ENCODE data around the gene ERMP1.

DNA sequence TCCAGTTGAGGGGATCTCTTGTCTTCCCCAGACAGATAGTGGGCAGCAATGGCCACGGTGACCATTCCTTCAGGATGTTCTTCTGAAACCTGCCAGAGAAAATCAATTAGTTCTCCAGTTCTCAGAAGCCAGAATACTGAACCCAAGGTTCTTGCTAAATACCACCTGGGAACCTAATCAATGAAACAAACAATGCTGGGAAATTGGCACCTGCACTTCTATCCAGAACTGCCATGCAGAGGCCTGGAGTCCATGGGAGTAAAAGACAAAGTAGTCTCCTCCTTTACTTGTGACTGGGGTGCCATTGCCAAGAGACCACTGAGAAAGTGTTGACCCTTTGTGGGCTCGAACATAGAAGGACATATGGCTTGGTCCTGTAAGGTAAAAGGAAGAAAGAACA lies 45.7 kb downstream of the ERMP1 start:
- TF ChIP-seq, protein P1, sequence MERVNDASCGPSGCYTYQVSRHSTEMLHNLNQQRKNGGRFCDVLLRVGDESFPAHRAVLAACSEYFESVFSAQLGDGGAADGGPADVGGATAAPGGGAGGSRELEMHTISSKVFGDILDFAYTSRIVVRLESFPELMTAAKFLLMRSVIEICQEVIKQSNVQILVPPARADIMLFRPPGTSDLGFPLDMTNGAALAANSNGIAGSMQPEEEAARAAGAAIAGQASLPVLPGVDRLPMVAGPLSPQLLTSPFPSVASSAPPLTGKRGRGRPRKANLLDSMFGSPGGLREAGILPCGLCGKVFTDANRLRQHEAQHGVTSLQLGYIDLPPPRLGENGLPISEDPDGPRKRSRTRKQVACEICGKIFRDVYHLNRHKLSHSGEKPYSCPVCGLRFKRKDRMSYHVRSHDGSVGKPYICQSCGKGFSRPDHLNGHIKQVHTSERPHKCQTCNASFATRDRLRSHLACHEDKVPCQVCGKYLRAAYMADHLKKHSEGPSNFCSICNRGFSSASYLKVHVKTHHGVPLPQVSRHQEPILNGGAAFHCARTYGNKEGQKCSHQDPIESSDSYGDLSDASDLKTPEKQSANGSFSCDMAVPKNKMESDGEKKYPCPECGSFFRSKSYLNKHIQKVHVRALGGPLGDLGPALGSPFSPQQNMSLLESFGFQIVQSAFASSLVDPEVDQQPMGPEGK (CRISPR knock-in tag; IDR thresholded peaks at IDR 0.05; ENCODE audit: borderline replicate concordance) = no peak
- TF ChIP-seq, protein P2, sequence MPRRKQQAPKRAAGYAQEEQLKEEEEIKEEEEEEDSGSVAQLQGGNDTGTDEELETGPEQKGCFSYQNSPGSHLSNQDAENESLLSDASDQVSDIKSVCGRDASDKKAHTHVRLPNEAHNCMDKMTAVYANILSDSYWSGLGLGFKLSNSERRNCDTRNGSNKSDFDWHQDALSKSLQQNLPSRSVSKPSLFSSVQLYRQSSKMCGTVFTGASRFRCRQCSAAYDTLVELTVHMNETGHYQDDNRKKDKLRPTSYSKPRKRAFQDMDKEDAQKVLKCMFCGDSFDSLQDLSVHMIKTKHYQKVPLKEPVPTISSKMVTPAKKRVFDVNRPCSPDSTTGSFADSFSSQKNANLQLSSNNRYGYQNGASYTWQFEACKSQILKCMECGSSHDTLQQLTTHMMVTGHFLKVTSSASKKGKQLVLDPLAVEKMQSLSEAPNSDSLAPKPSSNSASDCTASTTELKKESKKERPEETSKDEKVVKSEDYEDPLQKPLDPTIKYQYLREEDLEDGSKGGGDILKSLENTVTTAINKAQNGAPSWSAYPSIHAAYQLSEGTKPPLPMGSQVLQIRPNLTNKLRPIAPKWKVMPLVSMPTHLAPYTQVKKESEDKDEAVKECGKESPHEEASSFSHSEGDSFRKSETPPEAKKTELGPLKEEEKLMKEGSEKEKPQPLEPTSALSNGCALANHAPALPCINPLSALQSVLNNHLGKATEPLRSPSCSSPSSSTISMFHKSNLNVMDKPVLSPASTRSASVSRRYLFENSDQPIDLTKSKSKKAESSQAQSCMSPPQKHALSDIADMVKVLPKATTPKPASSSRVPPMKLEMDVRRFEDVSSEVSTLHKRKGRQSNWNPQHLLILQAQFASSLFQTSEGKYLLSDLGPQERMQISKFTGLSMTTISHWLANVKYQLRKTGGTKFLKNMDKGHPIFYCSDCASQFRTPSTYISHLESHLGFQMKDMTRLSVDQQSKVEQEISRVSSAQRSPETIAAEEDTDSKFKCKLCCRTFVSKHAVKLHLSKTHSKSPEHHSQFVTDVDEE (CRISPR knock-in tag; IDR thresholded peaks at IDR 0.05) = no peak
- TF ChIP-seq, protein P3, sequence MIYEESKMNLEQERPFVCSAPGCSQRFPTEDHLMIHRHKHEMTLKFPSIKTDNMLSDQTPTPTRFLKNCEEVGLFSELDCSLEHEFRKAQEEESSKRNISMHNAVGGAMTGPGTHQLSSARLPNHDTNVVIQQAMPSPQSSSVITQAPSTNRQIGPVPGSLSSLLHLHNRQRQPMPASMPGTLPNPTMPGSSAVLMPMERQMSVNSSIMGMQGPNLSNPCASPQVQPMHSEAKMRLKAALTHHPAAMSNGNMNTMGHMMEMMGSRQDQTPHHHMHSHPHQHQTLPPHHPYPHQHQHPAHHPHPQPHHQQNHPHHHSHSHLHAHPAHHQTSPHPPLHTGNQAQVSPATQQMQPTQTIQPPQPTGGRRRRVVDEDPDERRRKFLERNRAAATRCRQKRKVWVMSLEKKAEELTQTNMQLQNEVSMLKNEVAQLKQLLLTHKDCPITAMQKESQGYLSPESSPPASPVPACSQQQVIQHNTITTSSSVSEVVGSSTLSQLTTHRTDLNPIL (CRISPR knock-in tag; IDR thresholded peaks at IDR 0.05; ENCODE audit: low read depth) = no peak
- TF ChIP-seq ZNF8 (CRISPR knock-in tag; IDR thresholded peaks at IDR 0.05) (no peak), ZFP3 (CRISPR knock-in tag; IDR thresholded peaks at IDR 0.05) (no peak), ZC3H10 (CRISPR knock-in tag; IDR thresholded peaks at IDR 0.05) (no peak), CSDC2 (CRISPR knock-in tag; IDR thresholded peaks at IDR 0.05) (no peak), GLIS3 (CRISPR knock-in tag; IDR thresholded peaks at IDR 0.05) (no peak)

All from SK-N-SH treated with all-trans-retinoic acid at 6 μM for 48 hours (cell line).